ENCODE results near the gene RAB7B.
A peak's percentile ranks its signal among the peaks of the same experiment; 100 is the strongest.

RAB7B gene

DNA sequence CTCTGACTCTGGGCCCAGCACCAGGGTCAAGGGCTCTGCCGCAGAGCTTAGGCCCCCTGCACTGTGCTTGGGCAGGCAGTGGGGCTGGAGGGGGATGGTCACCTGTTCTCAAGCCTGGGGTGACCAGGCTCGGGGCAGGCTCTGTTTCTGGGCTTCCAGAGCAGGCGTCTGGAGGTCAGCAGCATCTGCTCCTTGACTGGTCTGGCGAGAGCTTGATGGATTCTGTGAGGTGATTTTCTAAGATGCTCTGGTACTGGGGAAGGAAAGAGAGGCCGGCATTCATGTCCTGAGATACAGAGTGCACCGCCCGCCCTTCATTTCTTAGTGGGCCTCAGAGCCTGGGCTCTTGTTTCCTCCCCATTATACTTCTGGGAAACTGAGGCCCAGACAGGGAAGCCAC is 24.5 kb downstream of the RAB7B start:
- TF ChIP-seq, protein P1, sequence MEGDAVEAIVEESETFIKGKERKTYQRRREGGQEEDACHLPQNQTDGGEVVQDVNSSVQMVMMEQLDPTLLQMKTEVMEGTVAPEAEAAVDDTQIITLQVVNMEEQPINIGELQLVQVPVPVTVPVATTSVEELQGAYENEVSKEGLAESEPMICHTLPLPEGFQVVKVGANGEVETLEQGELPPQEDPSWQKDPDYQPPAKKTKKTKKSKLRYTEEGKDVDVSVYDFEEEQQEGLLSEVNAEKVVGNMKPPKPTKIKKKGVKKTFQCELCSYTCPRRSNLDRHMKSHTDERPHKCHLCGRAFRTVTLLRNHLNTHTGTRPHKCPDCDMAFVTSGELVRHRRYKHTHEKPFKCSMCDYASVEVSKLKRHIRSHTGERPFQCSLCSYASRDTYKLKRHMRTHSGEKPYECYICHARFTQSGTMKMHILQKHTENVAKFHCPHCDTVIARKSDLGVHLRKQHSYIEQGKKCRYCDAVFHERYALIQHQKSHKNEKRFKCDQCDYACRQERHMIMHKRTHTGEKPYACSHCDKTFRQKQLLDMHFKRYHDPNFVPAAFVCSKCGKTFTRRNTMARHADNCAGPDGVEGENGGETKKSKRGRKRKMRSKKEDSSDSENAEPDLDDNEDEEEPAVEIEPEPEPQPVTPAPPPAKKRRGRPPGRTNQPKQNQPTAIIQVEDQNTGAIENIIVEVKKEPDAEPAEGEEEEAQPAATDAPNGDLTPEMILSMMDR (IDR thresholded peaks at IDR 0.05; ENCODE audit: borderline replicate concordance, insufficient read depth, low read depth, low read length) = no peak
- no peak overlapping the region for H3K4me3 ChIP-seq (ENCODE audit: low read depth, low read length)

DNA sequence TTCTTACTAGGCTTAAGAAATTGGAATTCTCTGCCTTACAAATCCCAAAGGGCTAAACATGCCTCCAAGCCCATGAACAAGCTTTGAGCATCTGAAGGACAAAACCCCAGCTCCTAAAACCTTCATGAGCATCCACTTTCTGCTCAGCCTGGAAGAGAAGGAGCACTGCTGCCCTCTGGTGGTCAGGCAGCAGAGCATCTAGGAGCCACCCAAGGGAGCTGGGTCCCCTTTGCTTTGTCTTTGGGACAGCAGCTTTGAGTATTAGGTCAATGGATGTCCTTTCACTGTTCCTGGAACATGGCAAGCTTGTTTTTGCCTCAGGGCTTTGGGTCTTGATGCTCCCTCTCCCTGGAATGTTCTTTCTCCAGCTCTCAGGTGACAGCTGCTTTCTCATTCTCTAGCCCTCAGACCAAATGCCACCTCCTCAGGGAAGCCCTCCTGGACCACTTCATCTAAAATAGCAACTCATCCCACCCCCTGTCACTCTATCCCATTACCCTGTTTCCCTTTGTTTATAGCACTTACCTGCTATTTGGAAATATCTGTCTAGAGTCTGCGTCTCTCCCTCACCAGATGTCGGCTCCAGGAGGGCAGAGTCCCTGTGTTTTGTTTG is 25.7 kb downstream of the RAB7B start:
- TF ChIP-seq, protein P1 (IDR thresholded peaks at IDR 0.05; ENCODE audit: borderline replicate concordance, insufficient read depth, low read depth, low read length) = peak; percentile 95

DNA sequence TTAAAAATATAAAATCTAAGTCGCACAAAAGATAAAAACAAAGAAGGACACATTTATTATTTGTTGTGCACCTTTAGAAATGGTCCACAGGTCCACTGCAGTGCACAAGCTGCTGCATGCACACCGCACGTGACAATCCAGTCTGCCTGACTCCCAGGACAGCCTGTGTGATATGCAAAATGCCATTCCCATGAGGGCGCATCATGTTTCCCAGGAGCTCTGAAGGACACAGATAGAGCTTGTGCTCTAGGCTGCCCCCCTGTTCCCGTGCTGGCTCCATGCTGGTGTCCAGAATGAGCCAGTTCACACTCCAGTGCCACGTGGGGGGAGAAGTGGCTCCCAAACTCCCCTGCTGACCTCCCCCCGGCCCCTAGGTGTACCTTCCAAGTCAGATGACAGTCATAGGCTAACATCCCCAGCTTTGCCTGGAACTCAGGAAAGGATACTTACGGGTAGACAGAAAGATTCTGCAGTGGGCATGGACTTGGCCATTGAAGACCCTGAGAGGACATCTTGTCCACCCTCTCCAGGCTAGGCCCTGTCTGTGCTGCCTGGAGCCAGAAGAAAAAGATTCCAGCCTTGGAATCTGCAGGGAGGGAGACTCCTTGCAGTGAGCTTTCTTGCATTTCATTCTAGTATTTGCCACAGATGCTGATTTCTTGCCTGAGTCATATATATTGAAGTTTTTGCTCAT is 26.3 kb downstream of the RAB7B start:
- TF ChIP-seq, protein P1 (IDR thresholded peaks at IDR 0.05; ENCODE audit: borderline replicate concordance, insufficient read depth, low read depth, low read length) = no peak
- H3K4me3 ChIP-seq (ENCODE audit: low read depth, low read length) = no peak overlapping the region

More for the DNA sequence above, 25.7 kb downstream of the RAB7B start:
- H3K4me3 ChIP-seq (ENCODE audit: low read depth, low read length) = no peak overlapping the region

DNA sequence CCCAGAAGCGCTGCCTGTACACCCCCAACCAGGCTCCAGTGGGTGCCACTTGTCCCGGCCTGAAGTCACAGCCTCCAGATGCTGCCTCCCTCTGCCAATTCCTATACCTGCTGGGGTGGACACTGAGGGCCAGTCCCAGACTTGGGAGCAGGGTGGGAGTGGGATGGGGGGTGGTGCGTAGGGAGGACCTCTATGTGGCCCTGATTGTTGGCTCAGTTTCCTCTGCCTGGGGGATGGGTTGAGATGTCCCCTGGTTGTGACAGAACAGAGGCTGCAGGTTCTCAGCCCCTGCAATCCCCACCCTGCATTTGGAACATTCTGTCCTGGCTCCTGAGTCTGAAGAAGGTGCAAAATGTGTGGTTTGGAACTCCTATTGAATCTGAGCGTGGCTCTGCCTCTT is 27.2 kb downstream of the RAB7B start:
- H3K4me3 ChIP-seq (ENCODE audit: low read depth, low read length) = no peak overlapping the region
- TF ChIP-seq, protein P1 (IDR thresholded peaks at IDR 0.05; ENCODE audit: borderline replicate concordance, insufficient read depth, low read depth, low read length) = no peak

DNA sequence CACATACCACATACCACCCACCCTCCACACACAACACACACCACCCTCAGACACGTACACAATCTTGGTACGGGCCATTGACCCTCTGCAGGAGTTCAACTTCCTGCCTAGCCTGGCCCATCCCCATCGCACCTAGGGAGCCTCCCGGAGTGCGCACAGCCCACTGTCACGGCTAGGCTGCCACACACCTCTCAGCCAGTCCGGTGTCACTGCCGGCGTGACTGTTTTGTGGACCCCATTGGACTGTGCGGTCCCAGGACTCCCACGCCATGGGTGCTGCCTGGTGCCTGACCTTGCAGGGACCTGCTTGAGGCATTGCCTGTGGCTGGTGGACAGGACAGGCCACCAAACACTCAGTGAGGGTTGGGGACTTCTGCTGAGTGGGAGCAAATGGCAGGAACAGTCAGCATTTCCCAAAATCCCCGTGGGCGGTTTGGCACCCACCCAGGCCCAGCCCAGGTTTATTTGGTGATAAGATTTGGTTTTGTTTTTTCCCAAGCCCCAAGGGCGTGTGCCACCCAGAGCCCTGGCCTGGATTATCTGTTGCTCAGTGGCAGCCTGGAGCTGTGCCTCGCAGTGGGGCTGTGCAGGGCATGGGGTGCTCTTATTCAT is 27.7 kb downstream of the RAB7B start:
- TF ChIP-seq, protein P1 (IDR thresholded peaks at IDR 0.05; ENCODE audit: borderline replicate concordance, insufficient read depth, low read depth, low read length) = no peak
- H3K4me3 ChIP-seq (ENCODE audit: low read depth, low read length) = no peak overlapping the region

DNA sequence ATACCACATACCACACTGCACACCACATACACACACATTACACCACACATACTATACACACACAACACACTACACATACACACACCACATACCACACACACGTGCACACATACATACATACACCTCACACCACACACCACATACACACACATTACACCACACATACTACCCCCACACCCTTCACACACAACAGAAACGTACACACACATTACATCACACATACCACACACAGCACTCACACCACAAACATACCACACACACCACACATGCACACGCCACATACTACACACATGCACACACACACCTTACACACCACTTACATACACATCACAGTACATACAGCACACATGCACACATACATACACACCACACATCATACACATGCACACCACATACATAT is 28.5 kb downstream of the RAB7B start:
- TF ChIP-seq, protein P1 (IDR thresholded peaks at IDR 0.05; ENCODE audit: borderline replicate concordance, insufficient read depth, low read depth, low read length) = no peak
- no peak overlapping the region for H3K4me3 ChIP-seq (ENCODE audit: low read depth, low read length)
